ENCODE results near the gene AOAH.

AOAH gene

DNA sequence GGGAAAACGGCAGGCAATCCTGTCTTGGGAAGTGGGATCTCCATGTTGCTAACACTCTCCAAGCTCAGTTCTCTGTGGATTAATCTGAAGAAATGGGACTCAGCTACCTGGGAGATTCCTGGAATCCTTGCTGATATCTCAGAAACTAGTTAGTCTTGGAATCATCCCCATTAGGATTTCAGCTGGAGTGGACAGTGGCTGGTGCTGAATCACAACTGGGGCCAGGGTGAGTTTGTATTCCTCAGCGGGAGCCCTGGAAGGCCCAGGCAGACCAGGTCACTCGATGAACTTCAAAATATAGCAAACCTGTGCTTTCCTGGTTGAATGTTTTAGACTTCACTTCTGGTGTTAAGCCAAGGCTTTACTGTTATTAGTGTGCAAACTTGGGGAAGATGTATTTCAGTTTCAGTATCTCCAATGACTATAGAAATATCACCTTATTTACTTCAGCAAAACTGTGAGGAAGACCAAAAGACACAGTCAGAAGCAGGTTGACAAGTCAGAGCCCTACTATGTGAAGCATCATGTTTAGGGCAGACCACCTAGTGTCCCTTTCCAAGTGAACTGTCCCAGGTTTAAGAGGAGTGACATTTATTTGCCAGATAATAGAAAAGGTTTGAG lies 126.1 kb downstream of the AOAH start:
- no peak for DNase-seq

DNA sequence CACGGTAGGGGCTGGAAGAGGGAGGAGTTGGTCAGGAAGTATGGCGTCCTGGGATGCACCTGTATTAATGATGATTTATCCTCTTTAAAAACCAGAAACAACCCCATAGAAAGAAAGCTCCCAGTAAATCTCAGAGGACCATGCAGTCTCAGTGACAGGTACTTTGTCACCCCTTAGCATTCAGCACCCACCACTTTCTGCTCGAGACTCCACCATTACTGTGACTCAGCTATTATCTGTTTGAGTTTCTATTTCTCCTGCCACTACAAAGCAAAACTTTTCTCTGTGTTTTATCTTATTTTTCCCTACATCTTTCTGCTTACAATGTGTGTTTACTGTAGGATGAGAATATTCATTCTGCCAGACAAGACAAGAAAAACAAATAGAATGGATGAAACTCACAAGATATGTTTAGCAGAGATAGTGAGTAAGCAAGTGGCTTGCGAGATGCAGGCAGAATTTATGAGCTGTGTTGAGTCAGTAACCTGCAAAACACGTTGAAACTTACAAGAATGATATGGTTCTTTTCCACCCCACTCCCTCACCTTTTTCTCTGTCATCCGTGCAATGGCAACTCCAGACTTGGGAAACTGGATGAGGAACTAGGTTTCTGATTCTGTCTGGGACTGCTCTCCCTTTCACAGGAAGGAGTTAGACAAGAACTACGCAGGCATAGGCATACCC lies 127.1 kb downstream of the AOAH start:
- DNase-seq: no peak

DNA sequence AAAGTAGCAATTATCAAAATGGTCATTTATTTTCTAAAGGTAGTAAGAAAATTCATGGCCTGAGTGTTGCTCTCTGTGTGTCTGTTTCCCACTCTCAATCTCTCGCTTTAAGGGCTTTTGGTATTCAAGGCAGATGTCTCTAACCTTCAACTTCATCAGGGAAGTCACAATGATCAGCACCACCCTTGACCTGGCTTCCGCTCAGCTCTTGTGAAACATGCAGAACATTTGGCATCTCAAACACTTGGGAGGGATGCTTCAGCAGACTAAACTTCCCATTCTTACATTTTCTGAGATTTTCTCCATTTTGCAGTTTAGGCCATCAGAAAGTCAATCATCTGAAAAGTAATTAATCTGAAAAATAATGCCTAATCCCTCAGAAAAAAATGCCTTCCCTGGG lies 129.8 kb downstream of the AOAH start:
- DNase-seq: no peak

DNA sequence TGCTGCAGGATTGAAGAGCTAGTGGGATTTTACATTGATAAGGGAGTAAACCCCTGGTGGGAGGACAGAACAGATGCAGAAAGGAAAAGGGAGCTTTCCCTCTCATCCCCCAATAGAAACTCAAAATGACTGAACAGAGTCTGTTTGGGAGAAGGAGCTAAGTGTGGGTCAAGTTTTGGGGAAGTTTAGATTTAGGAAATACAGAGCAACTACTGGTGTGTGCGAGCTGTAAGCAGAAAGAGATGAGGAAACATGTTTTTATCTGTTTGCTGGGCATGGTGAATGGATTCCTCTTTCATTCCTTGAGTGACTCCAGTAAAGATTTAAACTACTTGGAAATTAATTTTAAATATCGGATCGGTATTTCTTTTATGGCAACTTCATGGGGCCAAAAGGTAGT lies 132.7 kb downstream of the AOAH start:
- DNase-seq: no peak

DNA sequence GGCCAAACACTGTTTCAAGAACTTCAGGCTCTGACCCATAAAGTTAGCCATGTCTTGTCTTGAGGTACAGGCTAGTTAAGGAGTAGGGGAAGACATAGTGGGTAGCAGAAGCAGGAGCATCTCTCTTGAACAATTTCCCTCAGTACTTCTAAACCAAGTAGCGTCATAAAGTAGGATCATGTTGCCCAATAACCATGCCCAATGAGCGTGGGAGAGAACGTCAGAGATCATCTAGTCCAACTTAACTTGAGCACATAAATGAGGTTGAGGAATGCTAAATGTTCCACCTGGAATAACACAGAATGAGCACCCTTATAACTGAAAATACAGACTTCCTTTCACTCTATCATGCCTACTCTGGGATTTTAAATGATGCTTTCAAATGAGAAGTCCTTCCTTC lies 134.9 kb downstream of the AOAH start:
- no peak for DNase-seq

DNA sequence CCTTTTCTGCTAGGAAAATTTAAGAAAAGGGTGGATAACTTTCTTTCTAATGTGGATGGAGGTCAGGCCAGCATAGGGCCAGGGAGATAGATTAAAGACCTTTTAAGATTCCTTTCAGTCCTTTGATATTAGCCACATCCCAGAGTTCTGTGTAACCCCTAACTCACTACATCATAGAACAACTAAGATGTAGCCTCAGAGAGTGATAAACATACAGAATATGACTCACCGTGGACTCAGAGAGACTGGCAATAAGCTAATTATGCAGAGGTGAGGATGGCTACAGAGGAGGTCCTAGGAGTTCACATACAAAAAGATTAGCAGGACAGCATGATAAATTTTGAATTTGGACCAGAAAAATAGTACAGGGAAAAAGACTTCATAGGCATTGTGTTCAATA lies 141.0 kb downstream of the AOAH start:
- DNase-seq: no peak

DNA sequence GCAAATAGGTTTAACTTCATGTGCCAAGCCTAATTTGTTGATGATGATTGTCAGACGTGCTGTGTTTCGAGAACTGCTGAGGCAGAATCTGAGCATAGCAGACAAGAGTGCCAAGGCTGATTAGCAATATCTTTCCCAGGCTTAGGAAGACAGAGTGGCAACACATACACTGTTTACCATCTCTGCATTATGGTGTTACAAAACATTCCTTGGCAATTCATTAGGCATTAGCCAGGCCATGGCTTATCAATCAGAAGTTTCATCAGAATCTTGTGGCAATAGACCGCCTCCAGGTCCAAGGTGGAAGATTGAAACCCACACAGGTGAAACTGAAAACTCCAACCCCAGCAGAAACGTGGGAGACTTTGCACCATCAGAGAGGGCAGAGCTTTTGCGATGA lies 148.5 kb downstream of the AOAH start:
- DNase-seq: no peak

DNA sequence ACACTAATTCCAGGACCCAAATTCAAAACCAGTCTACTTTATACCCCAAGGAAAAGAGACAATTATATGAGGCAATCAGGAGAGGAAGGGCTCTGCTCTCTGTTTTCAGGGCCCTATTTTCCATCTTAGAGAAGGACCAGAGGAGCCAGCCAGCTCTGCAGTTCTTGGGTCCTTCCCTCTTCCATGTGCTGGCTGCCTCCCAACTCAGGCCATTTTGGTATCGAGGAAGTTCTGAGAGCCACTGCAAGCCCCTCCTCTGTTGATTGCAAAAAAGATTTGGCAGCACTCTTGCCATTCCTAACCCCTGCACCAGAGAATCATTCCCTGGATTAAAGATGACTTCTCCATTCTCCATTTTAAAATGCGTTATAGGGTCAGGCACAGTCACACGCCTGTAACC lies 151.2 kb downstream of the AOAH start:
- DNase-seq: no peak

DNA sequence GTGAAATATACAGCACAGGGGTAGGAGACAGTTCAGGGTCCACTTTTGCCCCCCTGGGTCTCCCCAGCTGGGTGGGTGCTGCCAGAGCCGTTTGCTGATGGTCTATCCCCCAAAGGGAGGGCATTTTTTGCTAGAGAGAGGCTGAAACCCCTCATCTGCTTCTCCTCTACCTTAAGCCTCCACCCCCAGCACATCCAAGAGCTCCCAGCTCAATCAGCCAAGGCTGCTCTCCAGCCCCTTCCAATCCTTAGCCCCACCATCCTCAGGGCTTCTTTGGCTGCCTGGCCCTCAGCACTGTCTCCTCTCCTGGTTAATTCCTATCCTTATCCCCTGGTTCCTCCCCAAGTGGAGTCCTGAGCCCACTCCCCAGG lies 153.1 kb downstream of the AOAH start:
- DNase-seq: no peak

DNA sequence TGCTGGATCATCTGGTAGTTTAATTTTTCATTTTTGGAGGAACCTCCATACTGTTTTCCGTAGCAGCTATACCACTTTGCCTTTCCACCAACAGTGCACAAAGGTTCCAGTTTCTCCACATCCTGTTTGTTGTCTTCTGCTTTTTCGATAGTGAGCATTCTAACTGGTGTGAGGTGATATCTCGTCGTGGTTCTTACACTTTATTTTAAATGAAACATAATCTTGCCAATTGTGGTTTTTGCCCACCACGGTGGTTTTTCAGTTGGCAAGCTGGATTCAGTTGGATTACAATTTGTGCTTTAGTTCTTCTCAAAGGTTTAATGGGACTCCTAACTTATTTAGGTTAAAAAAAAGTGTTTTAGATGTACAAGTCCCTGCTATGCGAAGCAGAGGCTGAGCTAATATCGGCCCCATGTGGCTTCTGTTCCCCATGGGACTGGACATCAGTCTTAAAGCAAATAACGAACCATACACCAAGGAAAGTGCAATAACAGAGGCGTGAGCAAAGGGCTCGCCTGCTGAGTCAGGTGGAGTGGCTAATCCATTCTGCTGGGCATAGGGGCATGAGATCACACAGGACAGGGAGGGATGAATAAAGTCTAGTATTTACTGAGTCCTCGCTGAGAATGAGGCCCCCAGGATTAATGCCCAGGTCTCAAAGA lies 153.6 kb downstream of the AOAH start:
- no peak for DNase-seq

DNA sequence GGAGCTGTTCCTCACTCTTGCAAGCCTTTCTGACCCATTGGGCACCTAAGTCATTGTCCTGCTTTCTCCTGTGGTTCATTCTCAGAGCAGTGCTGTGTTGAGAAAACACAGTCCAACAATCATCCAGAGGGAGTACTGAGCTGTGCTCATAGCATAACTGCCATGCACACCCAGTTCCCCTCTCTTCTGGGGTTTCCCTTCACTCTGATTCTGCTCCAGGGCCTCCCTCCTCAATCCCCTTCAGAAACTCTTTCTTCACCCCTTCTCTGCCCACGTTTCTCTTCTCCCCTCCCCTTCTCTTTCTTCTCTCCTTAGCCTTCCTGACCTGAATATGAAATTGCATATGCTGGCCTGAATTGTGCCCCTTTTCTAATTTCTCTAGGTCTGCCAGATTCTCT lies 155.8 kb downstream of the AOAH start:
- no peak for DNase-seq

DNA sequence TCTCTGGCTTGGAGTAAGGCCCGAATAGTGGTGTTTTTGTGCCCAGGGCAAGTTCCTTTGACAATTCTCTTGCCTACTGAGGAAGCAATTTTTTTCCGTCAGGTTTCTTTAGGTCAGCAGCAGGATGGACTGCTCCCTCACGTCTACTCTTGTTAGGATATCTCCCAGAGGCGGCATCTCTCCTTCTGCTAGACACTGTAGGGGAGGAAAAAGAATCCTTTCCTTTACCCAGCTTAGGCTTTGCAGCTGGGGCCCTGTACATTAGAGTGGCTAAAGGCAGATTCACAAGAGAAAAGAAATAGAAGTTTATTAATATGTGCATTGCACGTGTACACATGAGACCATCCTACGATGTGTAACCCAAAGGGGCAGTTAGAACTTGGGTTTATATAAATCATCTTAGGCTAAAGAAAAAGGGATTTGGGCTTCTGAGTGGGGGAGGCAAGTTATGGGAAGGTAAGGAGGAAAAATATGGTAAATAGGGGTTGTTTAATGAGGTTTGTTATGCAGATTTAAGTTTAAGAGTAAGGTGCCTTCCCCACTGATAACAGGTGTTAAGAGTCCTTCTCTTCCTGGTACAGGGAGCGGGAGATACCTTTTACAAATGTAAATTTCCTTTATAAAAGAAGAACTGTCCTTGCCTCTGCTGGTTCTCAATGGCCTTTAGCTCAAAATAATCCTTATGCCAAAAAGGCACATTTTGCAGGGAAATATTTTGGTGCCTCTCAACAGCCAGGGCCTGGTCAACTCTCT lies 156.4 kb downstream of the AOAH start:
- DNase-seq: no peak

DNA sequence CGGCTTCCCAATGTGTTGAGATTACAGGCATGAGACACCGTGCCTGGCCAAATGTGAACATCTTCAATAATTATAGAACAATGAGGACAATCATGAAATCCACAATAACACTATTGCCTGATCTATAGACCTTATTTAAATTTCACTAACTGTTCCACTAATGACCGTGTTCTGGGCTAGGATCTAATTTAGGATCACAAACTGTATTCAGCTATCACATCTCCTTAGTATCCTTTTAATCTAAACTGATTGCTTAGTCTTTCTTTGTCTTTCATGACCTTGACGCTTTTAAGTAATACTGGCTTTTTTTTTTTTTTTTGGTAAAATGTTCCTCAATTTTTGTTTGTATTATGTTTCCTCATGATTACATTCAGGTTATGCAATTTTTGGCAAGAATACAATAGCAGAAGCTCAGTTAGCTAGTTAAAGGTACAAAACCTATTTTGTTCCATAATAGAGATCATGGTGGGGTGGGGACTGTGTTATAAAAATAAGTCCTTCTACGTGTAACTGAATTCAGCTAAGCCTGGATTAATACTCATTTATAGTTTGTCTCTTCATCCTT lies 158.4 kb downstream of the AOAH start:
- DNase-seq: no peak

DNA sequence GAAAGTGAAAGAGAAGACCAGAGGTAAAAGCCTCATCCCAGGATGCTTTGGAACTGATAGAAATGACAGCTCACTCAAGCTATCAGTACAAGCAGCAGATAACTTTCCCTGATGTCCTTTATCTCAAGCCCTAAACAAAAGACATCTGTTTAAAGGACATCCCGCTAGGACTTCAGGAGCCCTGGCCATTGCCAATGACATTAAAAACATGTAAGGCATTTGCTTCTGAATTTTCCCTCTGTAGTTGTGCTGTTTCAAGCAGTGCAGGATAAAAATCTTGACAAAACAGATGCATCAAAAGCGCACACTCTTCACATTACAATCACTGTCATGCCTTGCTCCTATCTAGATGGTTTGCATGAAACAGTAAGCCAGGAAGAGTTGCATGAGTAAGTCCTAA lies 159.8 kb downstream of the AOAH start:
- no peak for DNase-seq

DNA sequence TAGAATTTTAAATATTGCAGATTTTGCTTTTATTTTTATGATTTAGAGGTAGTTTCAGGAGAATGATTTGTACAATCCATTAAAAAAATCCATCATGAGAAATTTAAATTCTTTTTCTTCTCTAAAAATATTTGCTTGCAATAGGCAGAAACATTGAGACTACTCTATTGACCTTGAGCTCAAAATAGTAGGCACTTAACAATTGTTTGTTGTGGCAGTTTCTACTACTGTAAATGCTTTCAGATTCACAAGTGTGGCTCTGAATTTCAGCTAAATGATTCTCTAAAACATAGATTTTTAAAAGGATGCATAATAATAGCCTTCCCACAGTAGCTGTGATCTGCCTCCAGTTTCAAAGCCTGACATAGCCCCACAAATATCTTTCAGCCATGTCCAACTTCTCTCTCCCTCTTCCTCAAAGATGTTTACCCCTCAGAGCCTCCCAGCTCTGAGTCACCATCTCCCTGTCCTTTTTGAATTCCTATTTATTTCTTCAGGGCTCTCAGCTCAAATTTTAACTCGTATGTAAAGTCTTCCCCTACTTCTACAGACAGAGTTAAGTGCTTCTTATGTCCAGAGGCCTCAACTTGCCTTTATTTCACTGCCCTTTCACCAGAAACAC lies 160.5 kb downstream of the AOAH start:
- DNase-seq: no peak

DNA sequence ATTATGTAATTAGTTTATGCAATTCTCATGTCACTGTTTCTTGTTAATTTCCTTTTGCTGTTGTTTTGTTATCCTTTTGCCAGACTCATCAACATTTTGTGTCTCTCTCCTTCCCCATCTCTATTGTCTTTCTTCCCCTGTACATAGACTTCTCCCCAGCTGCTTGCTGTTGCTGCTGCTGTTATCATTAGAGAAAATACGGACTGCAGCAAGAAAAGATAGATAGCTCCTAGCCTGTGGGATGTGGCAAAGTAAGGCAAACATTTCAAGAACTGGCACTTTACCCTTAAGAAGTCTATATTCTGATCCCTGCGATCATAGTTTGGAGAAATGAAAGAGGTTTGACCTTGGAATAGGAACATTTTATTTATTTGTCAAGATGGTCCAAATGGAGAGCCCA lies 162.2 kb downstream of the AOAH start:
- no peak for DNase-seq

DNA sequence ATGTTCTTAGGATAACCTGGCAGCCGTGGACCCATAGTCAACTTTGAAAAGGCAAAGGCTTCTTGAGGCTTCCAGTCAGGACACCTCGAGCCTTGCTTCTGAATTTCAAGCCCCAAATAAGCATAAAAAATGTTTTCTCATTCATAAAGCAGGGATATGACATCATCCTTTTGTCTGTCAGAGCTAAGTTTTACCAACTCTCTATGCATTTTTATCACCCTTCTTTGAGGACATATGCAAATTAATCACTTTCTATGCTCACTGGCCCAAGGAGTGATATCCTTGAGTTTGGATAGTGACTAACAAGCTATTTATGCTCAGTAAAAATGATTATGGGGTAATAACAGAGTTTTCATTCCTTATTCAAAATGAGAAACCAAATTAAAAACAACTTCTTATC lies 175.3 kb downstream of the AOAH start:
- no peak for DNase-seq

DNA sequence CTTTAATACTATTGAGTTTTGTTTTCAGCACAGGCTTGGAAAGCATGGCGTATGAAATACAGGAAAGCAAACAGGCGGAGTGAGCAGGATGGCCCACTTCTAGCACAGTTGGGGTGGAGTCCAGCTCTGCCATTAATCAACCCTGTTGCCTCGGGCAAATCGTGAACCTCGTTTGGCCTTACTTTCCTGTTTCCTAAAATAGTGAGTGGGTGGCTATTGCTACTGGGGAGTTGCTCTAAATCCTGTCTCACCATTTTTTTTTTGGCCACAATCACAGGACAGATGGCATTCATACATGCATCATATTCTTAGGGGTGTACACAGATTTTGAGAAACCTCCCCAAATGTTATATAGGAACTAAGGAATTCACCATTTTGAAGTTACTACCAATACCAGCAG lies 176.9 kb downstream of the AOAH start:
- no peak for DNase-seq

DNA sequence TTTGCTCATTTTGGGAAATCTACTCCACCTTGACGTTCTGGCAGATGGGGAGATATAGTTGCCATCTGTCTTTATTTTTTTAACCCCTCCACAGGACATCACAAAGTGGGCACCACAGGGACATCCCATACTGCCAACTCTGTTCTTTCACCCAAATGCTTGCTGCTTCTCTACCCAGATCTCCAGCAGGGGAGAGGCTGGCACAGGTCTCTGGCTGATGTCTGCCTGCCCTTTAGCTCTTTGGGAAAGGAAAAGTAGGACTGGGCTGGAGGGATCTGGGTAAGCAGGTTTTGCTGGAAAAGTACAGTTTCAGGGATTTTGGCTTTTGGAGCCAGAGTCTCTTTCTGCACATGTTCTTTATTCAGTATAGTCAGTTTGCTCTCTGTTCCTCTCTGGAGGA lies 178.0 kb downstream of the AOAH start:
- no peak for DNase-seq

DNA sequence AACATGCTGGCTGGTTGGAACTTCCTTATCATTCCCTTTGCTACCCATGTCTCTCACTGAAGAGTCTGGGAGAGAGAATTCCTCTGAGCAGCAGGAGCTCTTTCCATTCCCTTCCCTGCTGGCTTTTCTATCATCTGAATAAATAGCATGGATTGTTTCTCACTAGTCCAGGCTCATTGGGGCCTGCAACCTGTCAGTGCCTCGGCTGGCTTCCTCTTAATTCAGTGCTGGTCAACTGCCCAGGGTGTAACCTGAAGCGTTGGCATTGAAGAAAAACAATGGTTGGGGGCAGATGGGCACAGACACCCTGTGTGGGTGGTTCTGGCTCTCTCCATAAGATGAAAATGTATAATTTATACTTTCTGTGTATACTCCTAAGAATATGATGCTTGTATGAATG lies 179.0 kb downstream of the AOAH start:
- no peak for DNase-seq

DNA sequence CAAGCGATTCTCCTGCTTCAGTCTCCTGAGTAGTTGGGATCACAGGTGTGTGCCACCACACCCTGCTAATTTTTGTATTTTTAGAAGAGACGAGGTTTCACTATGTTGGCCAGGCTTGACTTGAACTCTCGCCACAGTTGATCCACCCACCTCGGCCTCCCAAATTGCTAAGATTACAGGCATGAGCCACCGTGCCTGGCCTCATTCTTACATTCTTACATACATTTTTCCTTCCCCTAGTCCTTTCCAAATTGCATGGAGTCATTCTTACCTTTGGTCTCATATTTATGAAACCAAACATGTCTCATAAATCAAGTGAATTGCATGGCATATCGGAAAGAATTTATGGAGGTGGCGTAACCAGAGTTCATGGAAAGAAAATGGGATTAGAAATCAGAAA lies 186.2 kb downstream of the AOAH start:
- DNase-seq: no peak

DNA sequence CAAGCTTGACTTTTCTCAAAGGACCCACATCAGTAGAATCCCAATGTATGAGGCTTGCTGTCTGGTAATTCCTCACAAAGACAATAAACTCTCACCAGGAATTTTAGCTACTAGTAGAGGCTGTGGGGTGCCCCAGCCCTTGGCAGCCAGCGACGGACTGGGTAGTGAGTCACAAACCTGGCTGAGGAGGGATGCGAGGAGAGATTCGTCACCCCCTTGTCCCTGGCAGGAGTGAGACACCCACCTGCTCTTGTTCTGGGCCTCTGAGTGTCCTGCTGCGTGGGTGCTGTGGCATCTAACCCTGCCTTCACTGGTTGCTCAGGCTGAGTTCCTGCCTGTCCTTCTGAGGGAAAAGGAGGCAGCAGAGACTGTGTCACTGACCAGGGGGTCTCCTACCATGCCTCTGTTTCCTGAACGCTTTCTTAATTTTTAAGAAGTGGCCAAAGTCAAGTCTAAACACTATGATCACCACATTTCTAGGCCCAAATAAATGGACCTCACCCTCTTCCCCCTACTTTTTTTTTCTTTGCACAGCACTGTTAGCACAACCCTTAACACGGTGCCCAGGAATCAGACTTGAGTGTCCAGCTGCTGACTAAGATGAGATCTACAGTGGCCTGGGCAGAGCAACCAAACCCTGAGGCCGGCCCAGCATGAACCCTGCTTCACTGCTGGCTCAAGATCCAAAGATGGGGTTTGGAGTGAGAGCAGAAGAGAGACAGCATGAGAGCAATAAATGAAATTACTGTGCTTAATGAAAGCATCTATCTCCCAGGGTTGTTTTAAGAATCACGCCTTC lies 188.2 kb downstream of the AOAH start:
- DNase-seq: no peak
